COLO829 (cell line): ENCODE data around the gene NR2C2AP.

Source experiments
- DNase-seq: peaks from one replicate; pipeline ENCODE4 v3.0.0; 2012; ENCODE audit warnings: low spot score

The NR2C2AP gene

GRCh38 chr19:19214892-19215291 is 11.7 kb upstream of the NR2C2AP start:
- no peak for DNase-seq

DNA sequence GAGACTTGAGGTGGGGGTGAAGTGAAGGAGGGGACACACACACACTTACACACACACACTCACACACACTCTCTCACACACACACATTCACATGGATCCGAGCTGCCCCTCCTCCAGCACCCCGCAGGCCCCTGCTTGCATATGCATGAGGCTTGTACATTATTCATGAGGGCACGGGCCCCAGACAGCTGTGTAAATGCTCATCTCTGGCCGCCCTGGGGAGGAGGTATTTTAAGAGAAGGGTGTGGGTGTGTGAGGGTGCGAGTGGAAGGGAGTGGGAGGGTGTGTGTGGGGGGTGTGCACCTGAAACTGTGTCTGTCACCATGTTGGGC is 10.9 kb upstream of the NR2C2AP start:
- no peak for DNase-seq

GRCh38 chr19:19213426-19214158 is 10.4 kb upstream of the NR2C2AP start:
- DNase-seq, result no peak

- no peak for DNase-seq
These were observed 9.7 kb upstream of the NR2C2AP start for GRCh38 chr19:19212916-19213315.

DNA sequence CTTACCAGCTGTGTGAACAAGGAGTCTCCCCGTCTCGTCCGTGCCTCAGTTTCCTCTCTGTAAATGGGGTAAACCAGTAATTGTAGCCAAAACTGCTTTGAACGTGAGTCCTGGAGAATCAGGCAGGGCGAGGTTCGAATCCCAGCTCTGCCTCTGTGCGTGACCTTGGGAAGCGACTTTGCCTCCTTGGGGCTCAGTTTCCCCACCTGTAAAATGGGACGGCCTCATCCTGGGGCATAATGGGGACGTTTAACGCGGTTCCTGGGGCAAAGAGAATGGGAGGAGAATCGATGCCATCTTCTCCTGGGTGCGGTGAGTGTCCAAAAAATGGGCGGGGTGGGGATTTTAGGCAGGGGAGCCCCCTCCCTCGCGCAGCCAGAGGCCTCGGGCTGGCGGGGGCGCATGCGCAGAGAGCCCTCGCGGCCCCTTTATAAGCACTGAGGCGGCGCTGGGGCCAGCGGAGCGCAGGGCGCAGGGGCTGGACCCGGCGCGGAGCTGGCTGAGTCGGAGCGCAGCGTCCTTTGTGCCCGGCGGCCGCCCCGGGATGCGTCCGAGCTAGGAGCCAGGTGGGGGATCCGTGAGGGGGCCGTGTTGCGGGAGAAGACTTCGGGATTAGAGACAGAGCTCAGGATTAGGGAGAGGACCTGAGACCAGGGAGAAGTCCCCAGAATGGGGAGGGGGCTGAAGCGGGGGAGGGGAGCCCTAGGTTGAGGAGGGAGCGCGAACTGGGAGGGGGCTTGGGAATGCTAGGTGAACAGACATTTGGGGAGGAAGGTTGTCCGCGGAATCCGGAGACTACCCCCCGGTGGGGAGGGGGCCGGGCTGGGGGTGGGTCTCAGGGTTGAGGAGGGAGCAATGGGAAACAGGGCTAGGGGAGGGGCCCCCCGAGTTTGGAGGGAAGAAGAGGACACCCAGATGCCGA is 8.5 kb upstream of the NR2C2AP start, which contains the start of gene NCAN:
Gene NCAN, plus strand, starts transcription at position 460 of the 922 bp plus-strand sequence. CDS start 4,996 bp downstream, outside the sequence.
- no peak for DNase-seq

- DNase-seq, result no peak
These were observed 6.2 kb upstream of the NR2C2AP start for GRCh38 chr19:19209372-19209771.

- DNase-seq, result no peak
These were observed 4.7 kb upstream of the NR2C2AP start for GRCh38 chr19:19207637-19208572.

DNA sequence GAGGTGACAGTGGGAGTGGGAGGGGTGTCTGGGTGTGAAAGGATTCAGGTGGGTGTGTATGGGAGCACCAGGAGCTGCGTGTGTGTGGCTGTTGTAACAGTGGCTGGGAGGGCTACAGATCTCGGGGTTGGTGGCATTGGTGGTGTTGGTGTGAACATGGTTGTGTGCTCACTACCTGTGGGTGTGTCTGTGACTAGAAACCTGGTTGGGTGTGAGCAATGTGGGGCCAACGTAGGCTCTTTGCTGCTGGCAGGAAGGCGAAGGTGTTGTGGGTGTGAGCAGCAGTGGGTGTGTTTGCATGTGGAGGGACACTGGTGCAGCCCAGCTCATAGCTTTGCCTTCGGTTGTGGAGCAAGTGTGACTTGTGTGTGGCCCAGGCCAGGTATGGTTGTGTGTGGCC is 3.7 kb upstream of the NR2C2AP start:
- no peak for DNase-seq

DNA sequence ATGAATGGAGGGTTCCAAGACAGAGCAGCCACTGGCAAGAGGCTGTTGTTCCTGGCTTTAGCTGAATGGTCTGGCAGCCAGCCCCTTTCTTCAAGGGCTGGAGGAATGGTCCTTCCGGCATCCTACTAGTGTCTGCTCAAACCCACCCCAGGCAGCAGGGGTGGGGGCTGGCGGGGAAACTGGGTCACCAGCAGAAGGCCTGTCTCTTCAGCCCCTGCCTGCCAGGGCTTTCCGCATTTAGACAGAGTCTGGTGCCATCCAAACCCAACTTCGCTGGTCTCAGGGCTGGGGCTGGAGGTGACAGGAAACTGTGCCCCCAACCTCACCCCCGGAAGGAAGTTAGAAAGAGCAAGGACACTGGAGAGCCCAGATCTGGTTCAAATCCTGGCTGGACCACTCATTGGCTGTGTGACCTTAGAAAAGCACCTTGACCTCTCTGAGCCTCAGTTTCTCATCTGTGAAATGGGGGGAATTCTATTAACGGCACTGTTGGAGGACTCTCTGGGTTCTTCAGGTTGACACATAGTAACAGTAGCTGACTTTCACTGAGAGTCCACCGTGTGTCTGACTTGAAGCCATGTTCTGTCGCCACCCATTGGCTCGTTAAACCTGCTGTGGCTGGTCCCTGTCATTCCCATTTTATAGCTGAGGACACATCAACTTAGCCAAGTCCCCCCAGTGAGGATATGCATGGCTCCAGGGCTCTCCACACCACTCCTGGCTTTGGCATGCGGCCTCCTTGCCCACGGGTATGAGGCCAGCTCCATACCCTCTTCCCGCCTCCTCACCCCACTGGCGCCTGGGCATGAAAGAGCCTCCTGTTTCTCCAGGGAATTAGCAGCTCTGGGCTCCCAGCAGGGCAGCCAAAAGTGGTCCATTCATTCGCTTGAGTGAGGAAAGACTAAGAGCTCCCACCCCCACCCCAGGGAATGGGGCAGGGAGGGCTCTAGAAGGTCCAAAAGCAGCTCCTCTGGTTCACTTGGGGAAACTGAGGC is 2.5 kb upstream of the NR2C2AP start:
- DNase-seq, result peak; percentile 82

GRCh38 chr19:19204181-19204580 is 967 bp upstream of the NR2C2AP start:
- no peak for DNase-seq

- no peak for DNase-seq
These were observed 555 bp downstream of the NR2C2AP start for GRCh38 chr19:19202707-19203011.

GRCh38 chr19:19201697-19202630 is 1.2 kb downstream of the NR2C2AP start:
- no peak for DNase-seq

- DNase-seq, result no peak
These were observed 9.3 kb downstream of the NR2C2AP start for GRCh38 chr19:19193926-19194325.

DNA sequence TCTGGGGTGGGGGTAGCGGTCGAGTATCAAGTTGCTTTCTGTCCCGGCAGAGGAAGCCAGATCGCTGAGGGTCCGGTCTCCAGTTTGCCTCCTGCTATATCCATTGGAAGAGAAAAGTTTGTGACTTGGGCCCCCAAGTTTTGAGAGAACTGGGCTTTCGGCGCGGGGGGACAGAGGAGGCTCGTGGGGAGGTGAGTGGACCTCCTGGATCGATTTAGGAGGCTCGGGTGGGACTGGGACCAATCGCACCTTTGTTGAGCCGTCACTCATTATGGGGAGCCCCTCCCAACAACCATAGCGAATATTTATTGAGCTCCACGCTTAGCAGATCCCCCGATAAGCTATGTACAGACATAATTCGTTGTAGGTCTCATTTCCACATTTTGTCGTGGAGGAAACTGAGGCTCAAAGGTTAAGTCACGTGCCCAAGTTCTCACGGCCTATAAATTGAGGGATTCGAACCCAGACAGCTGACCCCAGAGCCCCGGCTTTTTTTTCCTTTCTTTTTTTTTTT is 10.2 kb downstream of the NR2C2AP start:
- no peak for DNase-seq

- peak; percentile 98 for DNase-seq
These were observed 10.9 kb downstream of the NR2C2AP start, which contains the start of the genes BORCS8 and RFXANK for GRCh38 chr19:19192078-19192882. TSS of gene BORCS8 (minus strand) at chr19:19192152. CDS start at chr19:19192117, 35 bp downstream. TSS of gene RFXANK (plus strand) at chr19:19192258. CDS start at chr19:19193947, 1,689 bp downstream.

GRCh38 chr19:19191768-19192077 is 11.5 kb downstream of the NR2C2AP start:
- no peak for DNase-seq

DNA sequence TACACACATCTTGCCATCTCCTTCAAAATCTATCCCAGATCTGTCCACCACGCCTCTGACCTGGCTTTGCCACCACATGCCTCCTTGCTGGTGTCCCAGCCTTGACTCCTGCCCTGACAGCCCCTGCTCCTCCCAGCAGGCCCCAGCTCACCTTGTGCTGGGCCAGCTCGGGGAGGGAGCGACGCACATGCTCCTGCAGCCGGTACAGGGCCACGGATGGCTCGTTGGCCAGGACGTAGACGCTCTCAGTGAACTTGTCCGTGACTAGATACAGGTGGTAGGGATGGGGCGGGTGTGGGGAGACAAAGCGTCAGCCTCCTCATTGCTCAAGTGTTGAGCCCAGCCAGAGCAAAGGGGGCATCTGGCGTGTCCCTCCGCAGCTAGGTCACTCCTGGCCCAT is 16.5 kb downstream of the NR2C2AP start:
- no peak for DNase-seq

GRCh38 chr19:19185853-19186740 is 17.1 kb downstream of the NR2C2AP start:
- no peak for DNase-seq
